H1 (cell line): ENCODE measurements around the gene MUC4. TPM values are rescaled to one million over a fixed set of nuclear protein-coding genes. Genes with fewer than 3 reads are reported as not detected.

ENCODE experiments used
- CTCF ChIA-PET: fragments of 300-600 bp; sonication (Branson Sonifier 250); formaldehyde crosslinking; loops from one replicate; lab custom pipeline; 2021; ENCODE audit not compliant: partially characterized antibody; lab: Charles Lee
- POLR2A ChIA-PET: fragments of 300-600 bp; sonication (Branson Sonifier 250); formaldehyde crosslinking; loops from one replicate; lab custom pipeline; 2021; ENCODE audit warnings: inconsistent platforms; ENCODE audit not compliant: partially characterized antibody; lab: Charles Lee
- DNase-seq, 2 experiments: peaks; one replicate each; pipeline versions ENCODE4 v3.0.0 to v3.0.0-alpha.2; 2010 to 2022; ENCODE audit warnings: low spot score in 2 of 2, low read depth in 1 of 2, mixed read lengths in 1 of 2
- FAIRE-seq: peaks from 2 replicates; lab custom pipeline; 2011; peaks lifted over from hg19 to GRCh38; lab: Jason Lieb, UNC
- H2AFZ ChIP-seq: 2 replicates; pipeline ENCODE4 v1.8.1; 2012; ENCODE audit warnings: low read length, inconsistent platforms
- H2AK5ac ChIP-seq: 2 replicates; pipeline ENCODE4 v1.6.1; 2013; ENCODE audit warnings: low read depth, low read length
- H2BK120ac ChIP-seq: replicated peaks from 2 replicates; pipeline ENCODE3; 2013; ENCODE audit warnings: low read depth, low read length, inconsistent platforms
- H2BK12ac ChIP-seq: 2 replicates; pipeline ENCODE4 v1.6.1; 2013; ENCODE audit warnings: low read depth, low read length
- H2BK15ac ChIP-seq: 2 replicates; pipeline ENCODE4 v1.6.1; 2013; ENCODE audit warnings: low read length
- H2BK20ac ChIP-seq: 2 replicates; pipeline ENCODE4 v1.6.1; 2013; ENCODE audit warnings: low read length
- H2BK5ac ChIP-seq: 2 replicates; pipeline ENCODE4 v1.6.1; 2013; ENCODE audit warnings: low read depth, low read length
- H3K14ac ChIP-seq: 2 replicates; pipeline ENCODE4 v1.6.1; 2013; ENCODE audit warnings: inconsistent platforms; ENCODE audit not compliant: insufficient read length
- H3K18ac ChIP-seq: 2 replicates; pipeline ENCODE4 v1.6.1; 2013; ENCODE audit warnings: low read length; ENCODE audit errors: extremely low read depth
- H3K23ac ChIP-seq: 2 replicates; pipeline ENCODE4 v1.6.1; 2013; ENCODE audit warnings: inconsistent platforms; ENCODE audit not compliant: insufficient read length
- H3K23me2 ChIP-seq: 2 replicates; pipeline ENCODE4 v1.6.1; 2013; ENCODE audit warnings: low read depth, low read length
- H3K27ac ChIP-seq: 2 replicates; pipeline ENCODE4 v1.6.1; 2011; ENCODE audit warnings: low read depth, low read length, inconsistent platforms
- H3K27me3 ChIP-seq, 4 experiments: replicated peaks in 1 of 4; 1 replicate in 1 of 4; 2 replicates in 3 of 4; pipeline versions ENCODE4 v1.6.1 to v1.8.1; 2011 to 2013; ENCODE audit warnings: low read length in 3 of 4, mild to moderate bottlenecking in 3 of 4, inconsistent platforms in 2 of 4, mixed read lengths in 2 of 4, moderate library complexity in 1 of 4; ENCODE audit not compliant: control insufficient read depth in 3 of 4, insufficient read depth in 3 of 4; ENCODE audit errors: extremely low read depth in 1 of 4
- H3K36me3 ChIP-seq, 4 experiments: 2 replicates each; pipeline versions ENCODE4 v1.6.1 to v1.8.1; 2011 to 2013; ENCODE audit warnings: mild to moderate bottlenecking in 4 of 4, low read length in 3 of 4, moderate library complexity in 2 of 4, control low read depth in 1 of 4, inconsistent platforms in 1 of 4; ENCODE audit not compliant: insufficient read depth in 4 of 4, control insufficient read depth in 2 of 4
- H3K4ac ChIP-seq: replicated peaks from 2 replicates; pipeline ENCODE3; 2013; ENCODE audit warnings: low read length, low read depth, mixed read lengths, inconsistent platforms; ENCODE audit not compliant: insufficient read length
- H3K4me1 ChIP-seq, 4 experiments: replicated peaks in 1 of 4; 1 replicate in 1 of 4; 2 replicates in 3 of 4; pipeline versions ENCODE4 v1.6.1 to v1.8.1; 2011 to 2013; ENCODE audit warnings: low read length in 3 of 4, inconsistent platforms in 2 of 4, mixed read lengths in 1 of 4; ENCODE audit not compliant: insufficient read depth in 4 of 4, control insufficient read depth in 3 of 4
- H3K4me2 ChIP-seq, 2 experiments: 2 replicates each; pipeline versions ENCODE4 v1.6.1 to v1.8.1; 2011 to 2013; ENCODE audit warnings: low read depth in 2 of 2, low read length in 2 of 2, control low read depth in 1 of 2, inconsistent platforms in 1 of 2, mild to moderate bottlenecking in 1 of 2; ENCODE audit not compliant: insufficient read depth in 1 of 2
- H3K4me3 ChIP-seq, 4 experiments: fragments of 200-600, 300-600 bp in 1 of 4; sonication (generic), shearing (Covaris generic), sonication (Bioruptor Twin) in 1 of 4; 2 replicates each; pipeline versions ENCODE4 v1.5.1 to v1.8.1; 2011 to 2016; ENCODE audit warnings: low read length in 4 of 4, low read depth in 3 of 4, control low read depth in 2 of 4, inconsistent platforms in 2 of 4, mild to moderate bottlenecking in 2 of 4, mixed read lengths in 1 of 4, moderate library complexity in 1 of 4; ENCODE audit not compliant: insufficient read depth in 2 of 4; ENCODE audit errors: extremely low read depth in 1 of 4
- H3K56ac ChIP-seq: replicated peaks from 2 replicates; pipeline ENCODE3; 2013; ENCODE audit warnings: low read depth, mild to moderate bottlenecking, mixed read lengths, low read length, inconsistent platforms; ENCODE audit not compliant: insufficient read length
- H3K79me1 ChIP-seq: 2 replicates; pipeline ENCODE4 v1.6.1; 2013; ENCODE audit warnings: low read depth, low read length, control low read depth
- H3K79me2 ChIP-seq, 2 experiments: 2 replicates each; pipeline versions ENCODE4 v1.6.1 to v1.8.1; 2012 to 2013; ENCODE audit warnings: low read length in 2 of 2, mild to moderate bottlenecking in 2 of 2, inconsistent platforms in 1 of 2; ENCODE audit not compliant: insufficient read depth in 2 of 2, control insufficient read depth in 1 of 2
- H3K9ac ChIP-seq, 4 experiments: replicated peaks in 1 of 4; 1 replicate in 1 of 4; 2 replicates in 3 of 4; pipeline versions ENCODE4 v1.6.1 to v1.8.1; 2011 to 2013; ENCODE audit warnings: low read depth in 3 of 4, low read length in 3 of 4, control low read depth in 2 of 4, mild to moderate bottlenecking in 2 of 4, moderate library complexity in 2 of 4, inconsistent platforms in 1 of 4; ENCODE audit errors: extremely low read depth in 1 of 4
- H3K9me3 ChIP-seq, 2 experiments: 2 replicates each; pipeline versions ENCODE4 v1.6.1 to v1.8.1; 2012 to 2013; ENCODE audit warnings: mild to moderate bottlenecking in 2 of 2, moderate library complexity in 2 of 2, control low read depth in 1 of 2, inconsistent platforms in 1 of 2, low read depth in 1 of 2, low read length in 1 of 2, mixed read lengths in 1 of 2; ENCODE audit not compliant: insufficient read depth in 2 of 2
- H4K20me1 ChIP-seq, 2 experiments: replicated peaks in 1 of 2; 2 replicates each; pipeline versions ENCODE3 to v1.8.1; 2011 to 2013; ENCODE audit warnings: inconsistent platforms in 2 of 2, low read length in 2 of 2, mild to moderate bottlenecking in 1 of 2; ENCODE audit not compliant: insufficient read depth in 2 of 2, control insufficient read depth in 1 of 2
- H4K5ac ChIP-seq: 2 replicates; pipeline ENCODE4 v1.6.1; 2013; ENCODE audit warnings: low read length, low read depth, mixed read lengths, inconsistent platforms; ENCODE audit not compliant: insufficient read length
- H4K8ac ChIP-seq: 2 replicates; pipeline ENCODE4 v1.8.0; 2013; ENCODE audit warnings: mild to moderate bottlenecking, moderate library complexity, low read length, inconsistent platforms; ENCODE audit not compliant: insufficient read depth; ENCODE audit errors: extremely low read depth
- H4K91ac ChIP-seq: replicated peaks from 2 replicates; pipeline ENCODE3; 2013; ENCODE audit warnings: low read length, mixed read lengths, inconsistent platforms; ENCODE audit not compliant: insufficient read length
- BACH1 ChIP-seq: IDR thresholded peaks from 2 replicates; pipeline ENCODE4 v1.6.1; 2012; ENCODE audit warnings: low read length, improper control_type of control experiment
- CHD1 ChIP-seq: IDR thresholded peaks from 2 replicates; pipeline ENCODE4 v1.6.1; 2012; ENCODE audit warnings: low read depth, low read length, improper control_type of control experiment
- MAFK ChIP-seq: IDR thresholded peaks from 2 replicates; pipeline ENCODE4 v1.6.1; 2012; ENCODE audit warnings: low read depth, mild to moderate bottlenecking, improper control_type of control experiment, low read length
- PHF8 ChIP-seq: fragments of 200-600 bp; sonication (generic); conservative IDR thresholded peaks from 2 replicates; pipeline ENCODE4 v1.7.1; 2012; ENCODE audit warnings: low read depth, mild to moderate bottlenecking, inconsistent platforms, low read length, moderate library complexity
- TAF1 ChIP-seq: IDR thresholded peaks from 2 replicates; pipeline ENCODE4 v1.6.1; 2011; ENCODE audit warnings: mild to moderate bottlenecking, low read depth, low read length
- WGBS, 2 experiments: shearing (Covaris generic) in 1 of 2; methylation state at CpG; one replicate each; pipeline versions ENCODE4 v1.1.6 to v1.1.7; 2013 to 2015; ENCODE audit warnings: low lambda C conversion rate in 2 of 2, mixed read lengths in 2 of 2, inconsistent platforms in 1 of 2, low coverage in 1 of 2, missing lambda C conversion rate in 1 of 2; ENCODE audit not compliant: insufficient replicate concordance in 2 of 2, insufficient coverage in 1 of 2, insufficient read length in 1 of 2; ENCODE audit errors: extremely low coverage in 1 of 2, missing lambda C conversion rate in 1 of 2; 5-methylcytosine and 5-hydroxymethylcytosine counted together
- polyA plus RNA-seq, 7 experiments: library from polyadenylated mRNA; depleted of rRNA in 3 of 7; stranded (reverse) in 5 of 7; unstranded in 2 of 7; fragments of >200 nt in 5 of 7; fragments of 200-250 nt in 2 of 7; gene quantifications; 1 replicate in 5 of 7; 2 replicates in 1 of 7; 4 replicates in 1 of 7; pipeline versions ENCODE4 v1.2.1 to v1.2.3, GENCODE V29; 2011 to 2013; ENCODE audit warnings: missing spikeins in 2 of 7, mixed read lengths in 2 of 7
- total RNA-seq: library from RNA; stranded (reverse); fragmentation: NEBNext Ultra II Directional; extraction: Animal tissue kit (Norgen Biotek cat#: 25700); gene quantifications from 2 replicates; pipeline ENCODE4 v1.2.1, GENCODE V29; 2021
- TF ChIP-seq, protein P1 (sequence below), 3 experiments: IDR thresholded peaks; 1 replicate in 2 of 3; 2 replicates in 1 of 3; pipeline versions ENCODE4 v1.5.1 to v1.6.1; 2011; ENCODE audit warnings: low read length in 3 of 3, mild to moderate bottlenecking in 3 of 3, inconsistent platforms in 2 of 3, low read depth in 1 of 3, moderate library complexity in 1 of 3; ENCODE audit not compliant: insufficient read depth in 1 of 3; ENCODE audit errors: control extremely low read depth in 1 of 3

The MUC4 gene
- total and polyA plus RNA-seq, 2 of the 8 experiments (the other 6 are each of a cell fraction or from before 2014, with no cell fraction given) = 0.89 to 2.0 TPM

DNA sequence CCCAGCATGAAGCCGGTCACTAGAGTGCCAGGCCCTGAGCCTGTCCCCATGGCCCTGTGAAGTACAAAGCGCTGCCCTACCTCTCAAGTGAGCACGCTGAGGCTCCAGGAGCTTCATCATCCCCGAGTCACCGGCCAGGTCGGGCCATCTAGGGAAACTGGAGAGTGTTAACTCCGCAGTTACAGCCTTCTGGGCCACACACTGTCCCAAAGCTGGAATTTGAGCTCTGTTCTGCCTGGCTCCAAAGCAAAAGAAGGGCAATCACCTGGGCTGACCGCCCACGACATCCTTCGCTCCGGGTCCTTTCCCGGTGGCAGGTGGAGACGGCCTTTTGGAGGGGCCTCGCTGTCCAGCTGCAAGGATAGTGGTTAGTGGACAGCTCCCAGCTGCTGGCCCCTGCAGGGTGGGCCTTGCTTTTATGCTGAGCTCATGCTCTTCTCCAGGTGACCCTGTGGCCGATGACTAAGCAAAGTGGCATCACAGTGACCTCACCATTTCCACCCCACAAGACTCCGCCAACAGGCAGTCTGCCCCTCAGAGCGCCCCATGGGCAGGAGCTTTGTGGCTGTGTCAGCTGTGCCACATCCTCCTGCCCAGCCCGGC, 3.5 kb upstream of the MUC4 start:
- Histone ChIP-seq H3K23ac (no peak overlapping the region), H3K14ac (no peak overlapping the region), H3K9ac (no peak overlapping the region), H4K8ac (no peak overlapping the region), H2BK120ac (no peak overlapping the region), H2BK5ac (no peak overlapping the region), H4K91ac (no peak overlapping the region), H2AFZ (no peak overlapping the region), H3K27ac (no peak overlapping the region)
- FAIRE-seq = no peak
- CTCF ChIA-PET = interaction anchor here (1.0 to 13.5 kb wide), 5 partner anchors 10 to 79 kb away, joined by 3 to 116 read pairs (median 4); no protein-coding TSS in a partner anchor
- TF ChIP-seq, protein P1, sequence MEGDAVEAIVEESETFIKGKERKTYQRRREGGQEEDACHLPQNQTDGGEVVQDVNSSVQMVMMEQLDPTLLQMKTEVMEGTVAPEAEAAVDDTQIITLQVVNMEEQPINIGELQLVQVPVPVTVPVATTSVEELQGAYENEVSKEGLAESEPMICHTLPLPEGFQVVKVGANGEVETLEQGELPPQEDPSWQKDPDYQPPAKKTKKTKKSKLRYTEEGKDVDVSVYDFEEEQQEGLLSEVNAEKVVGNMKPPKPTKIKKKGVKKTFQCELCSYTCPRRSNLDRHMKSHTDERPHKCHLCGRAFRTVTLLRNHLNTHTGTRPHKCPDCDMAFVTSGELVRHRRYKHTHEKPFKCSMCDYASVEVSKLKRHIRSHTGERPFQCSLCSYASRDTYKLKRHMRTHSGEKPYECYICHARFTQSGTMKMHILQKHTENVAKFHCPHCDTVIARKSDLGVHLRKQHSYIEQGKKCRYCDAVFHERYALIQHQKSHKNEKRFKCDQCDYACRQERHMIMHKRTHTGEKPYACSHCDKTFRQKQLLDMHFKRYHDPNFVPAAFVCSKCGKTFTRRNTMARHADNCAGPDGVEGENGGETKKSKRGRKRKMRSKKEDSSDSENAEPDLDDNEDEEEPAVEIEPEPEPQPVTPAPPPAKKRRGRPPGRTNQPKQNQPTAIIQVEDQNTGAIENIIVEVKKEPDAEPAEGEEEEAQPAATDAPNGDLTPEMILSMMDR (IDR thresholded peaks at IDR 0.05; ENCODE audit: control extremely low read depth in 1 of 3, insufficient read depth in 1 of 3, low read depth in 1 of 3, low read length in 3 of 3) = no peak
- no peak for TF ChIP-seq TAF1
- peak; percentile 43; the same call in 1 of the 2 replicates for TF ChIP-seq MAFK
- TF ChIP-seq CHD1 = no peak
- TF ChIP-seq BACH1 = peak; percentile 66
- TF ChIP-seq PHF8 = no peak
- TF ChIP-seq, all 59 proteins: peak for 2
- no peak for DNase-seq
- Histone ChIP-seq H3K18ac (no peak overlapping the region; the same call in 1 of the 2 replicates), H2BK20ac (no peak overlapping the region), H3K56ac (no peak overlapping the region), H2AK5ac (no peak overlapping the region), H3K4me3 (no peak overlapping the region), H3K27me3 (no peaks in the 10 kb centered on the region; a peak in 1 of 7 replicates), H4K20me1 (no peaks in the 10 kb centered on the region), H2BK12ac (peak overlapping the region; percentile 1; the same call in 1 of the 2 replicates), H3K4me2 (no peak overlapping the region), H3K79me1 (no peaks in the 10 kb centered on the region), H3K23me2 (peaks cover 4% of the 10 kb centered on the region; the same call in 1 of the 2 replicates), H4K5ac (no peak overlapping the region), H3K9me3 (no peaks in the 10 kb centered on the region), H3K4me1 (peaks cover 0 to 10% (median 5%) of the 10 kb centered on the region in 4 experiments; a peak in 6 of 7 replicates), H2BK15ac (0 out of 2 replicates have a peak overlapping the region, but pooled peaks have one; percentile 46), H3K79me2 (no peaks in the 10 kb centered on the region), H3K36me3 (no peaks in the 10 kb centered on the region), H3K4ac (no peak overlapping the region)
- POLR2A ChIA-PET = interaction anchor here (0.7 to 2.2 kb wide), 4 partner anchors 9 to 60 kb away, joined by 3 to 8 read pairs (median 5); no protein-coding TSS in a partner anchor
- 89% methylated on average over 18 of the region's 18 CpGs; no CpG with 5 or more reads in 1 of the 2 experiments for WGBS, 2 experiments
